Measurements from ENCODE around the gene MBD3L4.
"Not testable (repeated sequence)": the region's sequence is repeated elsewhere in the genome, so short reads cannot be mapped to it uniquely, and the experiment has no call there.

Gene MBD3L4

GRCh38 chr19:7067122-7067521, 27.1 kb upstream of the MBD3L4 start:
- H3K79me2 ChIP-seq (ENCODE audit: insufficient read depth, low read length), result peaks cover 20% of the 10 kb centered on the region
- not testable (repeated sequence) for ATAC-seq (ENCODE audit: insufficient read depth, low read depth); H3K4me3 ChIP-seq (ENCODE audit: low read depth in 1 of 2, low read length in 2 of 2); H3K27ac ChIP-seq (ENCODE audit: low read length); DNase-seq; H3K27me3 ChIP-seq (ENCODE audit: insufficient read depth, low read length, poor library complexity); H3K9me3 ChIP-seq (ENCODE audit: insufficient read depth, low read length, severe bottlenecking); H2AFZ ChIP-seq (ENCODE audit: low read depth, low read length); H3K4me2 ChIP-seq (ENCODE audit: insufficient read depth, low read length); H3K9ac ChIP-seq (ENCODE audit: low read depth, low read length); H4K20me1 ChIP-seq (ENCODE audit: insufficient read depth, low read length)
- peak; percentile 22 for TF ChIP-seq CTCF (IDR thresholded peaks at IDR 0.05; ENCODE audit: borderline replicate concordance, extremely low read depth, low read length, poor library complexity, severe bottlenecking)
- peaks cover 12% of the 10 kb centered on the region for H3K36me3 ChIP-seq (ENCODE audit: insufficient read depth, low read length)
- peaks cover 21% of the 10 kb centered on the region for H3K4me1 ChIP-seq (ENCODE audit: insufficient read depth, low read length)

- no peak overlapping the region for H2AFZ ChIP-seq (ENCODE audit: low read depth, low read length)
- no peak overlapping the region for H3K4me2 ChIP-seq (ENCODE audit: insufficient read depth, low read length)
- no peak overlapping the region for H3K9ac ChIP-seq (ENCODE audit: low read depth, low read length)
- no peak for ATAC-seq (ENCODE audit: insufficient read depth, low read depth)
- no peaks in the 10 kb centered on the region for H3K36me3 ChIP-seq (ENCODE audit: insufficient read depth, low read length)
- no peaks in the 10 kb centered on the region for H4K20me1 ChIP-seq (ENCODE audit: insufficient read depth, low read length)
- H3K27ac ChIP-seq (ENCODE audit: low read length), result no peak overlapping the region
- H3K4me1 ChIP-seq (ENCODE audit: insufficient read depth, low read length), result peaks cover 6% of the 10 kb centered on the region
- TF ChIP-seq EZH2 (IDR thresholded peaks at IDR 0.05; ENCODE audit: borderline replicate concordance, low read depth, low read length, severe bottlenecking), result no peak
- TF ChIP-seq CTCF (IDR thresholded peaks at IDR 0.05; ENCODE audit: borderline replicate concordance, extremely low read depth, low read length, poor library complexity, severe bottlenecking), result no peak
- DNase-seq, result no peak
- no peak overlapping the region for H3K4me3 ChIP-seq (ENCODE audit: low read depth in 1 of 2, low read length in 2 of 2)
- no peaks in the 10 kb centered on the region for H3K79me2 ChIP-seq (ENCODE audit: insufficient read depth, low read length)
- no peaks in the 10 kb centered on the region for H3K9me3 ChIP-seq (ENCODE audit: insufficient read depth, low read length, severe bottlenecking)
- H3K27me3 ChIP-seq (ENCODE audit: insufficient read depth, low read length, poor library complexity), result no peaks in the 10 kb centered on the region
Measured at GRCh38 chr19:7063764-7064418, 23.9 kb upstream of the MBD3L4 start.

GRCh38 chr19:7063339-7063738, 23.4 kb upstream of the MBD3L4 start:
- no peaks in the 10 kb centered on the region for H3K36me3 ChIP-seq (ENCODE audit: insufficient read depth, low read length)
- ATAC-seq (ENCODE audit: insufficient read depth, low read depth), result no peak
- no peaks in the 10 kb centered on the region for H3K27me3 ChIP-seq (ENCODE audit: insufficient read depth, low read length, poor library complexity)
- DNase-seq, result no peak
- H3K9ac ChIP-seq (ENCODE audit: low read depth, low read length), result no peak overlapping the region
- no peak overlapping the region for H3K4me2 ChIP-seq (ENCODE audit: insufficient read depth, low read length)
- no peak overlapping the region for H3K27ac ChIP-seq (ENCODE audit: low read length)
- H2AFZ ChIP-seq (ENCODE audit: low read depth, low read length), result no peak overlapping the region
- H3K4me1 ChIP-seq (ENCODE audit: insufficient read depth, low read length), result peaks cover under 1% of the 10 kb centered on the region
- H3K79me2 ChIP-seq (ENCODE audit: insufficient read depth, low read length), result no peaks in the 10 kb centered on the region
- no peaks in the 10 kb centered on the region for H4K20me1 ChIP-seq (ENCODE audit: insufficient read depth, low read length)
- no peaks in the 10 kb centered on the region for H3K9me3 ChIP-seq (ENCODE audit: insufficient read depth, low read length, severe bottlenecking)
- TF ChIP-seq EZH2 (IDR thresholded peaks at IDR 0.05; ENCODE audit: borderline replicate concordance, low read depth, low read length, severe bottlenecking) (no peak), CTCF (IDR thresholded peaks at IDR 0.05; ENCODE audit: borderline replicate concordance, extremely low read depth, low read length, poor library complexity, severe bottlenecking) (no peak)
- no peak overlapping the region for H3K4me3 ChIP-seq (ENCODE audit: low read depth in 1 of 2, low read length in 2 of 2)

GRCh38 chr19:7059977-7060376, 20.0 kb upstream of the MBD3L4 start:
- not testable (repeated sequence) for H3K9ac ChIP-seq (ENCODE audit: low read depth, low read length); H3K36me3 ChIP-seq (ENCODE audit: insufficient read depth, low read length); H3K79me2 ChIP-seq (ENCODE audit: insufficient read depth, low read length); H3K4me1 ChIP-seq (ENCODE audit: insufficient read depth, low read length); H3K9me3 ChIP-seq (ENCODE audit: insufficient read depth, low read length, severe bottlenecking); H4K20me1 ChIP-seq (ENCODE audit: insufficient read depth, low read length); H2AFZ ChIP-seq (ENCODE audit: low read depth, low read length); H3K27ac ChIP-seq (ENCODE audit: low read length); H3K4me3 ChIP-seq (ENCODE audit: low read depth in 1 of 2, low read length in 2 of 2); H3K4me2 ChIP-seq (ENCODE audit: insufficient read depth, low read length); H3K27me3 ChIP-seq (ENCODE audit: insufficient read depth, low read length, poor library complexity); DNase-seq
- peak; percentile 69 for ATAC-seq (ENCODE audit: insufficient read depth, low read depth)

- H3K4me2 ChIP-seq (ENCODE audit: insufficient read depth, low read length); ATAC-seq (ENCODE audit: insufficient read depth, low read depth); H3K4me1 ChIP-seq (ENCODE audit: insufficient read depth, low read length); H4K20me1 ChIP-seq (ENCODE audit: insufficient read depth, low read length); H3K27ac ChIP-seq (ENCODE audit: low read length); H3K79me2 ChIP-seq (ENCODE audit: insufficient read depth, low read length); H3K9ac ChIP-seq (ENCODE audit: low read depth, low read length); H3K9me3 ChIP-seq (ENCODE audit: insufficient read depth, low read length, severe bottlenecking); H3K4me3 ChIP-seq (ENCODE audit: low read depth in 1 of 2, low read length in 2 of 2); H2AFZ ChIP-seq (ENCODE audit: low read depth, low read length); H3K27me3 ChIP-seq (ENCODE audit: insufficient read depth, low read length, poor library complexity); DNase-seq; H3K36me3 ChIP-seq (ENCODE audit: insufficient read depth, low read length): not testable (repeated sequence)
Measured at GRCh38 chr19:7058576-7058975, 18.6 kb upstream of the MBD3L4 start, which contains the start of gene MBD3L3. Gene MBD3L3, minus strand, starts transcription at chr19:7058676. Its CDS starts 71 bp downstream, at chr19:7058605.

- ATAC-seq (ENCODE audit: insufficient read depth, low read depth); DNase-seq; H3K4me1 ChIP-seq (ENCODE audit: insufficient read depth, low read length): not testable (repeated sequence)
Measured at GRCh38 chr19:7056371-7056770, 16.4 kb upstream of the MBD3L4 start.

More at GRCh38 chr19:7056371-7056770, 16.4 kb upstream of the MBD3L4 start:
- not testable (repeated sequence) for H3K27ac ChIP-seq (ENCODE audit: low read length); H3K36me3 ChIP-seq (ENCODE audit: insufficient read depth, low read length); H3K9me3 ChIP-seq (ENCODE audit: insufficient read depth, low read length, severe bottlenecking); H3K4me2 ChIP-seq (ENCODE audit: insufficient read depth, low read length); H4K20me1 ChIP-seq (ENCODE audit: insufficient read depth, low read length); H3K4me3 ChIP-seq (ENCODE audit: low read depth in 1 of 2, low read length in 2 of 2); H3K27me3 ChIP-seq (ENCODE audit: insufficient read depth, low read length, poor library complexity); H3K9ac ChIP-seq (ENCODE audit: low read depth, low read length); H2AFZ ChIP-seq (ENCODE audit: low read depth, low read length); H3K79me2 ChIP-seq (ENCODE audit: insufficient read depth, low read length)

All from DND-41 (cell line).